ENCODE results near the gene ADGRL3. TPM values are rescaled to one million over a fixed set of nuclear protein-coding genes. Genes with fewer than 3 reads are reported as not detected.

Gene ADGRL3
- polyA plus RNA-seq, 1 experiment = 0.35 TPM

- CTCF ChIA-PET = no interaction called here
- Histone ChIP-seq H3K9me3 (ENCODE audit: control insufficient read depth, insufficient read depth, low read length) (peaks cover 8% of the 10 kb centered on the region), H3K27me3 (ENCODE audit: control insufficient read depth, insufficient read depth, low read length) (no peaks in the 10 kb centered on the region), H3K27ac (ENCODE audit: low read depth, low read length) (no peak overlapping the region), H3K4me3 (ENCODE audit: low read depth, low read length) (no peak overlapping the region)
- DNase-seq (ENCODE audit: low read depth, low spot score) = no peak
- POLR2A ChIA-PET = no interaction called here
- no peak for TF ChIP-seq CTCF (IDR thresholded peaks at IDR 0.05; ENCODE audit: low read depth, low read length)
These were observed 465.5 kb downstream of the ADGRL3 start for GRCh38 chr4:61665649-61666048.

- Histone ChIP-seq H3K27me3 (ENCODE audit: control insufficient read depth, insufficient read depth, low read length) (no peaks in the 10 kb centered on the region), H3K9me3 (ENCODE audit: control insufficient read depth, insufficient read depth, low read length) (peaks cover 8% of the 10 kb centered on the region), H3K27ac (ENCODE audit: low read depth, low read length) (no peak overlapping the region), H3K4me3 (ENCODE audit: low read depth, low read length) (no peak overlapping the region)
- no peak for TF ChIP-seq CTCF (IDR thresholded peaks at IDR 0.05; ENCODE audit: low read depth, low read length)
- ChIA-PET POLR2A (no interaction called here), CTCF (no interaction called here)
- DNase-seq (ENCODE audit: low read depth, low spot score) = no peak
These were observed 466.1 kb downstream of the ADGRL3 start for GRCh38 chr4:61666244-61666643.

- H3K27ac ChIP-seq (ENCODE audit: low read depth, low read length) = no peak overlapping the region
- no peaks in the 10 kb centered on the region for H3K27me3 ChIP-seq (ENCODE audit: control insufficient read depth, insufficient read depth, low read length)
- DNase-seq (ENCODE audit: low read depth, low spot score) = no peak
- TF ChIP-seq CTCF (IDR thresholded peaks at IDR 0.05; ENCODE audit: low read depth, low read length) = no peak
- no peak overlapping the region for H3K4me3 ChIP-seq (ENCODE audit: low read depth, low read length)
- H3K9me3 ChIP-seq (ENCODE audit: control insufficient read depth, insufficient read depth, low read length) = no peaks in the 10 kb centered on the region; the same call in 1 of the 2 replicates
- ChIA-PET CTCF (no interaction called here), POLR2A (no interaction called here)
These were observed 471.5 kb downstream of the ADGRL3 start for GRCh38 chr4:61671599-61671998.

- no peak for TF ChIP-seq CTCF (IDR thresholded peaks at IDR 0.05; ENCODE audit: low read depth, low read length)
- ChIA-PET POLR2A (no interaction called here), CTCF (no interaction called here)
- Histone ChIP-seq H3K27ac (ENCODE audit: low read depth, low read length) (no peak overlapping the region), H3K4me3 (ENCODE audit: low read depth, low read length) (no peak overlapping the region), H3K27me3 (ENCODE audit: control insufficient read depth, insufficient read depth, low read length) (no peaks in the 10 kb centered on the region), H3K9me3 (ENCODE audit: control insufficient read depth, insufficient read depth, low read length) (no peaks in the 10 kb centered on the region; the same call in 1 of the 2 replicates)
- DNase-seq (ENCODE audit: low read depth, low spot score) = no peak
These were observed 475.3 kb downstream of the ADGRL3 start for GRCh38 chr4:61675464-61675863.

GRCh38 chr4:61678297-61678696, 478.2 kb downstream of the ADGRL3 start:
- POLR2A ChIA-PET = no interaction called here
- CTCF ChIA-PET = interaction anchor here (0.5 kb wide), 1 partner anchor 35 kb away, joined by 3 read pairs; no protein-coding TSS in a partner anchor
- Histone ChIP-seq H3K9me3 (ENCODE audit: control insufficient read depth, insufficient read depth, low read length) (no peaks in the 10 kb centered on the region), H3K27me3 (ENCODE audit: control insufficient read depth, insufficient read depth, low read length) (no peaks in the 10 kb centered on the region), H3K4me3 (ENCODE audit: low read depth, low read length) (no peak overlapping the region), H3K27ac (ENCODE audit: low read depth, low read length) (no peak overlapping the region)
- no peak for TF ChIP-seq CTCF (IDR thresholded peaks at IDR 0.05; ENCODE audit: low read depth, low read length)
- DNase-seq (ENCODE audit: low read depth, low spot score) = no peak
